GM04504 (cell line): Measurements from ENCODE around the gene LGR4.
"Not testable (repeated sequence)": the region's sequence is repeated elsewhere in the genome, so short reads cannot be mapped to it uniquely, and the experiment has no call there.

Experiments
- DNase-seq: peaks from one replicate; pipeline ENCODE4 v3.0.0-alpha.2; 2012; ENCODE audit warnings: low read depth

The LGR4 gene

GRCh38 chr11:27347359-27348339 lies 124.9 kb downstream of the LGR4 start:
- no peak for DNase-seq

DNA sequence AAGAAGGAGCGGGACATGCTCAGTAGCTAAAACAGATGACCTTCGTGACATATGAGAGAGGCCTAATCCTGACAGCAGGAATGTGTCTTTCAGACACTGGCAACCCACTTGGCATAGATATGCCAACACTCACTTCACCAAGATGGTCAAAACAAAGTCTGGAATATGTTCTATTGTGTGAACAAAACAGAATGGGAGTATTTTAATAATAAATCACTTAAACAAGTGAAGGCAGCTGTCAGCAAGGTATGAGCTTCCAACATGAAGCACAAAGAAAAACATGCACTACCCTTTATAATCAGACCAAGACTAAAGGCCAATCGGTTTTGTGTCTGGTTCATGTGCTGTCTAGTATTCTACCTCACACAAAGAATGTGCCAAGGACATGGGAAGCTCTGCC lies 132.6 kb downstream of the LGR4 start:
- DNase-seq = no peak

DNA sequence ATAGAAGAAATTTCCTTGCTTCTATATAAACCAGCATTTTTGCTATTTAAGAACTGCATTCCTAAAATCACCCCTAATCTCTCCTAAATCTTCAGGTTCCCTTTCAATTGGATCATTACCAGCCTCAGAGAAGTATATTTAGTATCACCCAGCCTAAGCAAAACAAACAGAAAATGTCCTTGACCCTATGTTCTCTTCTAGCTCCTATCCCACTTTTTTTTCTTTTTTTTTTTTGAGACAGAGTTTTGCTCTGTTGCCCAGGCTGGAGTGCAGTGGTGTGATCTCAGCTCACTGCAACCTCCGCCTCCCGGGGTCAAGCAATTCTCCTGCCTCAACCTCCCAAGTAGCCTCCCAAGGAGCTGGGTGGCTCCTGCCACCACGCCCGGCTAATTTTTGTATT lies 137.8 kb downstream of the LGR4 start:
- not testable (repeated sequence) for DNase-seq

DNA sequence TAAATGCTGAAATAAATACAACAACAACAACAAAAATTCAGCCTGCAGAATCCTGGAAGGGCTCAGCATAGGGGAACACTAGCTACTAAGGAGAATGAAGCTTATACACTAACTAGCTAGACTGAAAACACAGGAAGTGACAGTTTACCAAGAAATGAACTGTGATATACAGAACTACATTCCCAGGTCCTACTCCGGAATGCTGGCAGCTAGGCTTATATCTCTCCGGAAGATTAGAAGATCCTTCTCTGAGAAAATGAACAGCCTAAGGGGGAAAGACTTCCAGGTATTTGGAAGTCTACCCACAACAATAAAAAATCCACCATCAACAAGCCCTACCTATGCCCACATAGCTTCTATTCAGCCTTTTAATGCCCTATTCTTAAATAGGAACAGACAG lies 140.6 kb downstream of the LGR4 start:
- no peak for DNase-seq

DNA sequence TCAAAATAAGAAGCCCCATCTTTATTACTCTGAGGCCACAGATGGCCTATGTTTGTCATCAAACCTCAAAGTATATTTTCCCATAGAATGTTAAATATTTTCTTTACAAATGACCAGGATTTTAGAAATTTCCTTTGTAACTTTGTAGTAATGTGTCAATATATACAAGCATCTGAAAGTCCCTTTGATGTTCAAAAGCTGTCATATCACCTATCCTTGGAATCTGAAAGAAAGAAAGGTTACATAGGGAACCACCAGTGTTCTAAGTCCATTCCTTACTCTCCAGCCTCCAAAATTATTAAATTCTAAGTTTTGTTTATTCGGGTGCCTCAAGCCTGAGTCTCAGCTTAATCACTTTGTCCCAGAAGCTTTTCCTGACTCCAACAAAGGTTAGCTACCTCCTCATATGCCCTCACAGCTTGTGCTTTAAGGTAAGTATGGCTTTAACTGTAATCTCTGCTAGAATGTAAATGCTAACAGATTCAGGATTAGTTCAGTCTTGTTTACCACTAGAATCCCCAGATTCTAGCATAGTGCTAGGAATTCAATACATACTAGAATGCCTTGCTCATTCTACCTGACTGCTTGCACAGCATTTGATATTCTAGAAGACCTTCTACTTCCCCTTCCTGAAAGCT lies 141.8 kb downstream of the LGR4 start:
- no peak for DNase-seq

DNA sequence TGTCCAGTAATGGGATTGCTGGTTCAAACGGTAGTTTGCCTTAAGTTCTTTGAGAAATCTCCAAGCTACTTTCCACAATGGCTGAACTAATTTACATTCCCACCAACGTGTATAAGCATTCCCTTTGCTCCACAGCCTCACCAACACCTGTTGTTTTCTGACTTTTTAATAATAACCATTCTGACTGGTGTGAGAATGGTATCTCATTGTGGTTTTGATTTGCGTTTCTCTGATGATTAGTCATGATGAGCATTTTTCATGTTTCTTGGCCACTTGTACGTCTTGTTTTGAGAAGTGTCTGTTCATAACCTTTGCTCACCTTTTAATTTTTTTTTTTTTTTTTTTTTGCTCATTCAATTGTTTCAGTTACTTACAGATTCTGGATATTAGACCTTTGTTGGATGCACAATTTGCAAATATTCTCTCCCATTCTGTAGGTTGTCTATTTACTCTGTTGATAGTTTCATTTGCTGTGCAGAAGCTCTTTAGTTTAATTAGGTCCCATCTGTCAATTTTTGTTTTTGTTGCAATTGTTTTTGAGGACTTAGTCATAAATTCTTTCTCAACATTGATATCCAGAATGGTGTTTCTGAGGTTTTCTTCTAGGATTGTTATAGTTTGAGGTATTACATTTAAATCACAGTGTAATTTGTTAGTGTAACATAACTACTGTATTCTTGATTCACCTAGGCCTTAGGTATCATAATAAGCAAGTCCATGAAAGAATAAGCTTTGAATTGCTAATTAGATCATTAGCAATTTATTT lies 142.5 kb downstream of the LGR4 start:
- DNase-seq = no peak

GRCh38 chr11:27328614-27329013 lies 144.0 kb downstream of the LGR4 start:
- DNase-seq = no peak

- not testable (repeated sequence) for DNase-seq
Measured at GRCh38 chr11:27327064-27327463, 145.5 kb downstream of the LGR4 start.

DNA sequence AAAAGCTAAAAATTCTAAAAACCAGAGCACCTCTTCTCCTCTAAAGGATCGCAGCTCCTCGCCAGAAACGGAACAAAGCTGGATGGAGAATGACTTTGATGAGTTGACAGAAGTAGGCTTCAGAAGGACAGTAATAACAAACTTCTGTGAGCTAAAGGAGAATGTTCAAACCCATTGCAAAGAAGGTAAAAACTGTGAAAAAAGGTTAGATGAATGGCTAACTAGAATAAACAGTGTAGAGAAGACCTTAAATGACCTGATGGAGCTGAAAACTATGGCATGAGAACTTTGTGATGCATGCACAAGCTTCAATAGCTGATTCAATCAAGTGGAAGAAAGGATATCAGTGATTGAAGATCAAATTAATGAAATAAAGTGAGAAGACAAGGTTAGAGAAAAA lies 150.4 kb downstream of the LGR4 start:
- not testable (repeated sequence) for DNase-seq

GRCh38 chr11:27321340-27321739 lies 151.2 kb downstream of the LGR4 start:
- DNase-seq = not testable (repeated sequence)

GRCh38 chr11:27319072-27319471 lies 153.5 kb downstream of the LGR4 start:
- peak; percentile 61 for DNase-seq

GRCh38 chr11:27317751-27318150 lies 154.8 kb downstream of the LGR4 start:
- DNase-seq = no peak
